DMS79 (cell line): ENCODE measurements around the gene PAK6.
A peak's percentile ranks its signal among the peaks of the same experiment; 100 is the strongest.

Experiments used
- DNase-seq: peaks from one replicate; lab custom pipeline; 2025; lab: John Stamatoyannopoulos, UW

PAK6 gene

GRCh38 chr15:40241269-40242212 is 2.7 kb downstream of the PAK6 start:
- DNase-seq: no peak

DNA sequence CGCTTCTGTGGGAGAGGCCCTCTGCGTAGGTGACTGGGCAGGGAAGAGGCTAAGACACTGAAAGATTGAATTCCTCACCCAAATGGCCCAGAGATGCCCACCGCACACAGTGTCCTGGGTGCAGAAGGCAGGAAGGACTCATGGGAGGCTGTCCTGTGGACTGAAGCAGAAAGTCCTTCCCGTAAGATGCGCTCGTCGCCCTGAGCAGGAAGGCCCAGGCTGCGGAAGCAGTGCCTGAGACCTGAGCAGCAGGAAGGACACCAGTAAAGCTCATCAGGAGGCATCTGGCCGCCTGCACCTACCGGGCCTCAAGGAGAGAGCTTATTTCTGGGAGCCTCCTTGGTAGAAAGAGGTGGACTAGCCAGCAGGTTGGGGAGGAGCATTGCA is 3.3 kb downstream of the PAK6 start:
- no peak for DNase-seq

GRCh38 chr15:40242601-40243000 is 3.7 kb downstream of the PAK6 start:
- DNase-seq: no peak

DNA sequence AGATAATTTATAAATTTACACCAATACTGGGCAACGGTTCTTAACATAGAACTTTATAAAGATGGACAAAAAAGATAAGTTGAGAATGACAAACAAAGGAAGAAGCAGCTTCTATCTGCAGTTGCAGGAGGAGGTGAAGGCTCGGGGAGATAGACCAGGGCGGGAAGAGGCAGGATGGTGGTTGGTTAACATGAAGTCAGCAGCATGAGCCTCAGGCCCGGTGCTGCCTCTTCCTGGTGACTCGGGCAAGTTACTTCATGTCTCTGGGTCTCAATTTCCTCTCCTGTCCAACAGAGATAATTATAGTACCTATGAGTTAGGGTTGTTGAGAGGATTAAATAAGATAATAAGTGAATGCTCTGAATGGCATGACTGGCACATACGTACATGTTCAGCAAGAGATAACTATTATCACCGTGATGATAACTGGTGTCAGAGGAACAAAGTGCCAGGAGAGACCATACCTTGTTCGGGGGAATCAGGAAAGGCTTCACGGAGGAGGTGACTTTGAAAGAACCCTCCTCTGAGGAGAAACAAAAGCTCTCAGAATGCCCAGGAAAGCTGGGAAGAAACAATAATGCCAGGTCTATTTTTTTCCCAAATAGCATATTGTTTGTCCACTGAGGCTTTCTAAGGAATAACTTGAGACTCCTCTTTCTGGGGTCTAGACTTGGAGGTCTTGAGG is 4.4 kb downstream of the PAK6 start:
- DNase-seq: no peak

GRCh38 chr15:40244961-40245523 is 6.2 kb downstream of the PAK6 start:
- DNase-seq: no peak

DNA sequence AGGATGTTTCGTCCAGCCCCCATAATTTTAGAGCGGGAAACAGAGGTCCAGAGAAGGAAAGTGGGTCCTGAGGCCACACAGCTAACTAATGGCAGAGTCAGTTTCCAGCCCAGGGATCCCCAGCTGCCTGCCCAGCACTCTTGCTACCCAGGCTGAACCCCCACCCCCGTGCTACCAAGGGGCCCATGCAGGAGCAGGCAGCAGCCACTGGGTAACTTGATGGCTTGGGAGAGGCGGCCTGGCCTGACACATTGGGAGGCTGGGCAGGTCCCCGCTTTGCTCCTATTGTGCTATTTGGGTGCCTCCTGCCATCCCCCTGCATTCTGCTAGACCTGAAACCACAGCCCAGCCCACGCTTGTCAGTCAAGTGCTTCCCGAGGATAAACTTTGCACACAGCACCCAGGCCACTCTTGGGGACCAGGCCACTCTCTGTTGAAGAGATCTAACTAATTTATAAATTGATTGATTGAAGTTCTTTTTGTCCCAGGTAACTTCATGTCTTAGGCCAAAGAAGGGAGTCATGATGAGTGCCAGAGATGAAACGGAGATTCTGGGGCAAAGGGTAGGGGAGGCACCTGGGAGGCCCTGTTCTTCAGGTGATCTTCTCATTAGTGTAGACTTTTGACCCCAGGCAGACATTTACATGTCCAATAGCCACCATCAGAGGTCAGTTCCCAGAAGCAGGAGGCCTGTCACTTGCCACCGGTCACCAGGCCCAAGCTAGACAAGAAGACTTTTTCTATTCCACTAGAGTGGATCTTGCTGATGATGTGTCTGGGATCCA is 7.0 kb downstream of the PAK6 start:
- DNase-seq: no peak

GRCh38 chr15:40246496-40247280 is 7.8 kb downstream of the PAK6 start:
- DNase-seq: no peak

- DNase-seq: no peak
Observed at GRCh38 chr15:40247406-40247971, 8.6 kb downstream of the PAK6 start.

DNA sequence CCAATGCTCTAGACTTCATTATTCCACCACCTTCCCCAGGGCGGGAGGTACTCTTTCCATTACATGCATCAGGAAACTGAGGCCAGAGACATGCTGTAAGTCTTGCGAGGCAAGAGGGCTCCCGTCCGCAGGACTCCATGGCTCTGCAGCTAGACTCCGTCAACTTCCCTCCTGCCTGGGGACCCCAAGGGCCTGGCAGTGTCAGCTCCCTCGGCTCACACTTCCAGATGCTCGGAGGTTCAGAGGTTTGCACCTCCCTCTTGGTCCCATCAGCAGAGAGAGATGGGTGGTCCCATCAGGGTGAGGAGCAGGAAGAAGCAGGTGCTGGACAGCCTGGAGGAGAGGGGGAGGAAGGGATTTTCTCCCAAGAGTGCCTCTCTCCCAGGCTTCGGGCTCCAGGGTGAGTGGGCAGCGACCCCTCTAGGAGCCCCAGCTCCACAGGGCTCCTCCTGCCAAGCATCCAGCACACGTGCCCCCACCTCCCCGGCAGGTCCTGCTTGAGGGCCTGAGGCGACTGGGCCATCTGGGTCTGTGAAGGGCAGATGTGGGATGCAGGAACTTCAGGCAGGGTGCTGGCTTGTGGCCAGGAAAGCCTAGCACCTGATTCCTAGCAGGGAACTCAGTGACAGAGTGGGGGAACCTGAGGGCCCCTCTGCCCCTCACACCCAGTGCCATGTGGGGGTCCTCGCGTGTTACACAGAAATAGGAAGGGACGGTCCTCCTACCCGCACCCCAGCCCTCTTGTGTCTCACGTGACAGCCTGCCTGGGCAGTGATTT is 9.3 kb downstream of the PAK6 start:
- no peak for DNase-seq

DNA sequence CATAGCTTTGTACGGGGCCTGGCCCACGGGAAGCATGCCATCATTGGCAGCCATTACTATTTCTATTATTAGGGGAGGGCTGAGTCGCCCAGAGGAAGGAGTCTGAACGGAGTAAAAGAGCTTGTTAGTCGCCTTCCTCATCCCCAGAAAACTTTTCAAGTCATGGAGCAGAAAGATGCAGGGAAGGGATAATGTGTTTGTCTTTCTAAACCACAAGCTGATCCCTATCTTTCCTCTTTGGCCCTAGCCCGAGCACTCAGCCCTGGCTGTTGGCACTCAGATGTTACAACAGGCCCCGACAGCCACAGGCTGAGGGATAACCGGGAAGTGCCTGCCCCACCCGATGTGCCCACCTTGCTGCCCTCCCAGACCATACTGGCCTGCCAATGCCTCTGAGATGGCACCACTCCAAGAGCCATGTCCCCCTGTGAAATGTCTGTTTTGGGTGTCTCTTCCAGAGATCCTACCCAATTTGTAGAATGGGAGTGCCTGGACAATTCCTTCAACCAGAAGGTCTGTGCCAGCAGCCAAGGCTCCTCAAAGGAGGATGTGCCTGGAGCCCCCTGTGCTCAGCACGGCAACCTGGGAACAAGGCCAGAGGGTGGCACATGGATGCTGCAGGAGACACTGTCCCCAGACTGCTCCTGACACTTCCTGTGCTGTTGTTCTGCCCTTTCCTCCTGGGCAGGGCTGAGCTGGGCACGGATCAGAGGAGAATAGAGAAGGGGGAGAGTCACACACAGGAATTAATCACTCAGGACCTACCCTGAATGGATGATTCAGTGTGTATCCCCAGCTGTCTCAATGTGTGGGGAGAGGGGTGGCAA is 10.8 kb downstream of the PAK6 start:
- no peak for DNase-seq

GRCh38 chr15:40250304-40250656 is 11.4 kb downstream of the PAK6 start:
- DNase-seq: no peak

GRCh38 chr15:40250771-40251483 is 12.1 kb downstream of the PAK6 start:
- DNase-seq: no peak

DNA sequence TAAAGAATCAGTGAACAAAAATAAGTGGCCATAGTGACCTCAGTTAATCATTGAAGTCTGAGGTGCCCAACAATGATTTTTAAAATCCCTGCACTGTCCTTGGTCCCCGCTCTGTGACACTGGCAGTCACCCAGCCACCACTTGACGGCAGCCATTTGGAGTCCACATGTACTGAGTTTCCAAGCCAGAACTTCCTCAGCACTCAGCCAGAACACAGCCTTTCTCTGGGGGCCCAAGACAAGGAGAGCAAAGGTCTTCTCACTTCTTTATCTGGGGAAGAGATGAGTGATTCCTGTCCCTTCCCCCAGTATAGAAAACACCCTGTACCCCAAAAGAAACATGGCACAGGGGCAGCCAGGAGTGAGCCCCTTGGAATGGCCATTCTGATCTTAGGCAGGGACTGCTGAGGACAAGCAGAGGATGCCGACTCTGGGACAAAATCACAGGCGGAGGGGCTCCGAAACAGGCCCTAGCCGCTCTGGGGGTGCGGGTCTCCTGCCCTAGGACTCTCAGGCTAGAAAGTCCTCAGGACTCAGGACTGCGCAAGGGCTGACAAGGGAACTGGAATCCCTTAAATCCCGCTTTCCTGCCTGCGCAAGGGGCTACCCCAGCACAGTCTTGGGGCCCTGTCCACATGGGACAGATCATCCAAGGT is 12.8 kb downstream of the PAK6 start:
- no peak for DNase-seq

GRCh38 chr15:40252141-40252437 is 13.2 kb downstream of the PAK6 start:
- DNase-seq: no peak

DNA sequence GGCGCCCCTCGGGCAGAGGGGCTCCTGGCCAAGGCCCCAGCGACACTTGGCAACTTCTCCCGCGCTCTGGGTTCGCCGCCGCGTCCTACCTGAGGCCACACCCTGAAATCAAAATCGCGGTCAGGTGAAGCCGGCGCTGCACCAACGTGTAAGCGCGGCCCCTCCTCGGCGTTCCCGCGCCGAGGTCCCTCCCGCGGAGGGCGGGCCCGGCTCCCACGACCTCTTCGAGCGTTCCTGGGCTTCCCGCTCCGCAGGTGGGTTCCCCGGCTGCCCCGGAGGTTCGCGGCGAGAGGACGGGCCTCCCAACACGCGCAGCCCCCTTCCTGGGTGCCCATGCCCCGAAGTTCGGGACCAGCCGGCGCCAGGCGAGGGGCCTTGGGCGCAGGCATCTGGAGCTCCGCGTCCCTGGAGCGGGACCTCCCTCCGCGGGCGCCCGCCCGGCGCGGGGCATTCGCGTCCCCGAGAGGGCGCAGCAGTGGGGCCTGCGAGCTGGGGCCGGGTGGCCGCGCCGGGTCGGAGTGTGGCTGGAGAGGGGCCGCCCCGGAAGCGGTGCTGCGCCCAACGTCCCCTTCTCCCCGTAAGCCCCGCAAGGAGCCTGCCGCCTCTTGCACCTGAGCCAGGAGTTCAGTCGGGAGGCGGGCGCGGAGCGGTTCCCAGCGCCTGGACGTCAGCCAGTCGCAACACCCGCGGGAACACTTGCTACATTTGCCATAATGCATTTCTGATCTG is 13.7 kb downstream of the PAK6 start:
- peak; percentile 36 for DNase-seq

DNA sequence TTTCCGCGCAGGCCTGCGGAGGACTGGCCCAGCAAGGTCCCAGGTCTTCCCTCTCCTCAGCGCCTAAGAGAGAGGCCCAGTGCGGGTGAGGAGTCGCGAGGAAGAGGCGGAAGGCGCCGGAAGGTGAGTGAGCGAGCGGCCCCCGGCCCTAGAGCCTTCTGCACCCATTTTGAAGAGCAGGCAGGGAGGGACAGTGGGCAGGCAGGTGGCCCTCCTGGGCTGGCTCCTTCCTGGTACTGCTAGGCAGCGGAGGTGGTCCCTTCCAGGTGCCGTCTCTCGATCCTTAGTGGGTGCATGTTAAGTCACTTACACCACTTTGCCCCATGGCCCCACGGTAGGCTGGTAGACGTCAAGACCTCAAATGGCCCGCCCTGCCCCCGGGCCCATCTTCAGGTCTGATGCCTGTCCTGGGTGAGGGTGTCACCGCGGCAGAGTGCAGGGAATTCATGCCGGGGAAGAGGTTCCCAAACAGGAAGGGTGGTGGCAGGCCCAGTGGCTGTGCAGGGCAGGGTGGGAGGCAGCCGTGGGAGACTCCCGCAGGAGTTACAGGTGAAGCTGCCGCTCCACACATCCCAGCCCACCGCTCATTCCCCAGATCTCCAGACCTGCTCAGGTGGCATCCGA is 14.4 kb downstream of the PAK6 start:
- DNase-seq: no peak

DNA sequence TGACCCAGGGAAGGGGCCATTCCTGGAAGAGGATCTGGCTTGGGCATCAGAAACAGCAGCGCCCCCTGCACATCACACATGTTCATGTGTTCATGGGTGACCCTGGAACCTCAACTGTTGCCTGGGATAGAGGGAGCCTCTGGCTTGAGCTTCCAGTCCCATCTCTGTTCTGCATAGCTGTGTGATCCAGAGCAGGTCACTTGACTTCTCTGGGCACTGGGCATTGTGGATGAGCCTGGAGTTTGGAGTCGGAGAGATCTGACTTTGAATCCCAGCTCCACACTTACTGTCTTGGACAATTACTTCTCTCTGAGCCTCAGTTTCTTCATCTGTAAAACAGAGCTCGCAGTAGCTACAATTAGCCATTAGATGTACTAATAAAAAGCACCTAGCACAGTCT is 15.6 kb downstream of the PAK6 start:
- no peak for DNase-seq
